ENCODE measurements around the gene SLC44A3.

DNA sequence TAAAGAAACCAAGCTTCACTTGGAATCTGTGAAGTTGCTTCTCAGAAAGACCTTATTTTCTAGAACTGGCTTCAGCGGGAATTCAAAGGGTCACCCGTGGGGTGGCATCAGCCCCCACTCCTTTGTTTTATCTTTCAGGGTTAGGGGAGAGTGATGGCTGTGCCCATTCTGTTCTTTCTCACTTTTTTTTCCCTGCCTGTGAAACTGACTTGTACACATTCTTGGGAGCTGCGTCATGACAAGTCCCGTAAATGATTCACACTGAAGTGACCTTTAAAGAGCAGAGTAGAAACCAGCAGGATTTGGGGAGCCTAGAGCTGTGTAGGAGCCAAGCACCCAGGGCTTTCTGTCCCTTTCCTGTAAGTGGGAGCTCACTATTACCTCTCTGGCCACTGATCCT lies 43.8 kb downstream of the SLC44A3 start:
- TF ChIP-seq POLR2A (IDR thresholded peaks at IDR 0.05): no peak
- TF ChIP-seq, protein P1, sequence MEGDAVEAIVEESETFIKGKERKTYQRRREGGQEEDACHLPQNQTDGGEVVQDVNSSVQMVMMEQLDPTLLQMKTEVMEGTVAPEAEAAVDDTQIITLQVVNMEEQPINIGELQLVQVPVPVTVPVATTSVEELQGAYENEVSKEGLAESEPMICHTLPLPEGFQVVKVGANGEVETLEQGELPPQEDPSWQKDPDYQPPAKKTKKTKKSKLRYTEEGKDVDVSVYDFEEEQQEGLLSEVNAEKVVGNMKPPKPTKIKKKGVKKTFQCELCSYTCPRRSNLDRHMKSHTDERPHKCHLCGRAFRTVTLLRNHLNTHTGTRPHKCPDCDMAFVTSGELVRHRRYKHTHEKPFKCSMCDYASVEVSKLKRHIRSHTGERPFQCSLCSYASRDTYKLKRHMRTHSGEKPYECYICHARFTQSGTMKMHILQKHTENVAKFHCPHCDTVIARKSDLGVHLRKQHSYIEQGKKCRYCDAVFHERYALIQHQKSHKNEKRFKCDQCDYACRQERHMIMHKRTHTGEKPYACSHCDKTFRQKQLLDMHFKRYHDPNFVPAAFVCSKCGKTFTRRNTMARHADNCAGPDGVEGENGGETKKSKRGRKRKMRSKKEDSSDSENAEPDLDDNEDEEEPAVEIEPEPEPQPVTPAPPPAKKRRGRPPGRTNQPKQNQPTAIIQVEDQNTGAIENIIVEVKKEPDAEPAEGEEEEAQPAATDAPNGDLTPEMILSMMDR (IDR thresholded peaks at IDR 0.05 in 8 of 11, conservative IDR thresholded peaks at IDR 0.05 in 3 of 11): no peak

Measured in spleen (tissue), 7 donors.